ENCODE data around the gene TAPT1.

Gene TAPT1

GRCh38 chr4:16116493-16116990, 109.7 kb downstream of the TAPT1 start:
- ChIA-PET POLR2A (no interaction called here), CTCF (interaction anchor here (0.9 kb wide), 1 partner anchor 9 kb away, joined by 3 read pairs; no protein-coding TSS in a partner anchor)
- no peak for TF ChIP-seq ZFHX2 (tag by site-specific recombination; conservative IDR thresholded peaks at IDR 0.05)
- no peak for TF ChIP-seq ZSCAN4 (tag by site-specific recombination; IDR thresholded peaks at IDR 0.05)
- no peak for TF ChIP-seq KLF7 (tag by site-specific recombination; IDR thresholded peaks at IDR 0.05; ENCODE audit: borderline replicate concordance)
- TF ChIP-seq ZBTB6 (tag by site-specific recombination; IDR thresholded peaks at IDR 0.05): no peak
- no peak for TF ChIP-seq ZNF837 (tag by site-specific recombination; IDR thresholded peaks at IDR 0.05)
- TF ChIP-seq HOXA7 (CRISPR knock-in tag; IDR thresholded peaks at IDR 0.05; ENCODE audit: borderline replicate concordance): no peak
- TF ChIP-seq ZNF626 (tag by site-specific recombination; IDR thresholded peaks at IDR 0.05): no peak
- TF ChIP-seq, protein P1, sequence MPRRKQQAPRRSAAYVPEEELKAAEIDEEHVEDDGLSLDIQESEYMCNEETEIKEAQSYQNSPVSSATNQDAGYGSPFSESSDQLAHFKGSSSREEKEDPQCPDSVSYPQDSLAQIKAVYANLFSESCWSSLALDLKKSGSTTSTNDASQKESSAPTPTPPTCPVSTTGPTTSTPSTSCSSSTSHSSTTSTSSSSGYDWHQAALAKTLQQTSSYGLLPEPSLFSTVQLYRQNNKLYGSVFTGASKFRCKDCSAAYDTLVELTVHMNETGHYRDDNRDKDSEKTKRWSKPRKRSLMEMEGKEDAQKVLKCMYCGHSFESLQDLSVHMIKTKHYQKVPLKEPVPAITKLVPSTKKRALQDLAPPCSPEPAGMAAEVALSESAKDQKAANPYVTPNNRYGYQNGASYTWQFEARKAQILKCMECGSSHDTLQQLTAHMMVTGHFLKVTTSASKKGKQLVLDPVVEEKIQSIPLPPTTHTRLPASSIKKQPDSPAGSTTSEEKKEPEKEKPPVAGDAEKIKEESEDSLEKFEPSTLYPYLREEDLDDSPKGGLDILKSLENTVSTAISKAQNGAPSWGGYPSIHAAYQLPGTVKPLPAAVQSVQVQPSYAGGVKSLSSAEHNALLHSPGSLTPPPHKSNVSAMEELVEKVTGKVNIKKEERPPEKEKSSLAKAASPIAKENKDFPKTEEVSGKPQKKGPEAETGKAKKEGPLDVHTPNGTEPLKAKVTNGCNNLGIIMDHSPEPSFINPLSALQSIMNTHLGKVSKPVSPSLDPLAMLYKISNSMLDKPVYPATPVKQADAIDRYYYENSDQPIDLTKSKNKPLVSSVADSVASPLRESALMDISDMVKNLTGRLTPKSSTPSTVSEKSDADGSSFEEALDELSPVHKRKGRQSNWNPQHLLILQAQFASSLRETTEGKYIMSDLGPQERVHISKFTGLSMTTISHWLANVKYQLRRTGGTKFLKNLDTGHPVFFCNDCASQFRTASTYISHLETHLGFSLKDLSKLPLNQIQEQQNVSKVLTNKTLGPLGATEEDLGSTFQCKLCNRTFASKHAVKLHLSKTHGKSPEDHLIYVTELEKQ (tag by site-specific recombination; IDR thresholded peaks at IDR 0.05; ENCODE audit: borderline replicate concordance): no peak
- no peak for TF ChIP-seq ZNF341 (tag by site-specific recombination; IDR thresholded peaks at IDR 0.05; ENCODE audit: low read depth)
- TF ChIP-seq TRIM28 (IDR thresholded peaks at IDR 0.05; ENCODE audit: borderline replicate concordance, low read length): no peak
- TF ChIP-seq ZNF394 (tag by site-specific recombination; IDR thresholded peaks at IDR 0.05; ENCODE audit: borderline replicate concordance): no peak
- TF ChIP-seq ZNF132 (tag by site-specific recombination; IDR thresholded peaks at IDR 0.05; ENCODE audit: borderline replicate concordance): no peak
- no peak for TF ChIP-seq ZNF324 (tag by site-specific recombination; IDR thresholded peaks at IDR 0.05)
- TF ChIP-seq ZNF600 (tag by site-specific recombination; IDR thresholded peaks at IDR 0.05): no peak
- TF ChIP-seq ZNF266 (tag by site-specific recombination; IDR thresholded peaks at IDR 0.05; ENCODE audit: low read depth): no peak
- no peak for TF ChIP-seq ZNF777 (tag by site-specific recombination; IDR thresholded peaks at IDR 0.05; ENCODE audit: borderline replicate concordance)
- TF ChIP-seq ZNF501 (tag by site-specific recombination; IDR thresholded peaks at IDR 0.05): no peak
- TF ChIP-seq, protein P2, sequence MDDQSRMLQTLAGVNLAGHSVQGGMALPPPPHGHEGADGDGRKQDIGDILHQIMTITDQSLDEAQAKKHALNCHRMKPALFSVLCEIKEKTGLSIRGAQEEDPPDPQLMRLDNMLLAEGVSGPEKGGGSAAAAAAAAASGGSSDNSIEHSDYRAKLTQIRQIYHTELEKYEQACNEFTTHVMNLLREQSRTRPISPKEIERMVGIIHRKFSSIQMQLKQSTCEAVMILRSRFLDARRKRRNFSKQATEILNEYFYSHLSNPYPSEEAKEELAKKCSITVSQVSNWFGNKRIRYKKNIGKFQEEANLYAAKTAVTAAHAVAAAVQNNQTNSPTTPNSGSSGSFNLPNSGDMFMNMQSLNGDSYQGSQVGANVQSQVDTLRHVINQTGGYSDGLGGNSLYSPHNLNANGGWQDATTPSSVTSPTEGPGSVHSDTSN (CRISPR knock-in tag; IDR thresholded peaks at IDR 0.05): no peak
- TF ChIP-seq, protein P3, sequence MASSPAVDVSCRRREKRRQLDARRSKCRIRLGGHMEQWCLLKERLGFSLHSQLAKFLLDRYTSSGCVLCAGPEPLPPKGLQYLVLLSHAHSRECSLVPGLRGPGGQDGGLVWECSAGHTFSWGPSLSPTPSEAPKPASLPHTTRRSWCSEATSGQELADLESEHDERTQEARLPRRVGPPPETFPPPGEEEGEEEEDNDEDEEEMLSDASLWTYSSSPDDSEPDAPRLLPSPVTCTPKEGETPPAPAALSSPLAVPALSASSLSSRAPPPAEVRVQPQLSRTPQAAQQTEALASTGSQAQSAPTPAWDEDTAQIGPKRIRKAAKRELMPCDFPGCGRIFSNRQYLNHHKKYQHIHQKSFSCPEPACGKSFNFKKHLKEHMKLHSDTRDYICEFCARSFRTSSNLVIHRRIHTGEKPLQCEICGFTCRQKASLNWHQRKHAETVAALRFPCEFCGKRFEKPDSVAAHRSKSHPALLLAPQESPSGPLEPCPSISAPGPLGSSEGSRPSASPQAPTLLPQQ (tag by site-specific recombination; IDR thresholded peaks at IDR 0.05): no peak
- H3K9me3 ChIP-seq (ENCODE audit: control insufficient read depth, insufficient read depth, low read depth, low read length): no peaks in the 10 kb centered on the region
- H3K36me3 ChIP-seq (ENCODE audit: control insufficient read depth in 2 of 2, insufficient read depth in 1 of 2, low read length in 2 of 2): no peaks in the 10 kb centered on the region
- no peaks in the 10 kb centered on the region for H3K4me1 ChIP-seq (ENCODE audit: control insufficient read depth, insufficient read depth, low read length)
- H3K4me3 ChIP-seq (ENCODE audit: low read depth, low read length): no peak overlapping the region
- no peak overlapping the region for H3K27ac ChIP-seq (ENCODE audit: extremely low read depth, low read depth, low read length)

All from HEK293 (cell line).